Activated CD4-positive, alpha-beta T cell treated with anti-CD3 and anti-CD28 coated beads, Interleukin-2, amount 50 U/mL, for 24 hours (primary cell): ENCODE data around the gene KDM8.

Experiments
- DNase-seq, 2 donors: peaks; one replicate each; pipeline ENCODE4 v3.0.0-alpha.2; 2020; ENCODE audit warnings: low read depth in 1 of 2, low spot score in 1 of 2

KDM8 gene

GRCh38 chr16:27214084-27214961, 11.0 kb downstream of the KDM8 start:
- DNase-seq, result no peak

GRCh38 chr16:27215660-27216059, 12.3 kb downstream of the KDM8 start:
- DNase-seq, result no peak

- no peak for DNase-seq
These were observed 13.1 kb downstream of the KDM8 start for GRCh38 chr16:27216297-27216885.

- DNase-seq, result no peak
These were observed 13.9 kb downstream of the KDM8 start for GRCh38 chr16:27217256-27217655.

GRCh38 chr16:27218756-27219155, 15.4 kb downstream of the KDM8 start:
- no peak for DNase-seq

- DNase-seq, result no peak
These were observed 15.8 kb downstream of the KDM8 start for GRCh38 chr16:27219161-27219560.

- DNase-seq, result no peak
These were observed 16.8 kb downstream of the KDM8 start for GRCh38 chr16:27220120-27220519.

- no peak for DNase-seq
These were observed 17.2 kb downstream of the KDM8 start for GRCh38 chr16:27220527-27220926.

GRCh38 chr16:27220991-27221390, 17.7 kb downstream of the KDM8 start:
- no peak for DNase-seq

GRCh38 chr16:27221576-27222248, 18.4 kb downstream of the KDM8 start:
- no peak for DNase-seq

- no peak for DNase-seq
These were observed 19.2 kb downstream of the KDM8 start for GRCh38 chr16:27222249-27223225.

GRCh38 chr16:27223226-27223610, 19.9 kb downstream of the KDM8 start:
- no peak for DNase-seq

GRCh38 chr16:27223701-27224100, 20.4 kb downstream of the KDM8 start:
- no peak for DNase-seq

GRCh38 chr16:27224271-27224737, 21.0 kb downstream of the KDM8 start:
- DNase-seq, result no peak

GRCh38 chr16:27224741-27225300, 21.5 kb downstream of the KDM8 start:
- DNase-seq, result no peak

GRCh38 chr16:27225536-27226360, 22.4 kb downstream of the KDM8 start:
- DNase-seq, result no peak

- no peak for DNase-seq
These were observed 23.1 kb downstream of the KDM8 start for GRCh38 chr16:27226476-27226875.

GRCh38 chr16:27226976-27227705, 23.8 kb downstream of the KDM8 start:
- DNase-seq, result no peak

- no peak for DNase-seq
These were observed 24.7 kb downstream of the KDM8 start for GRCh38 chr16:27228045-27228444.
